SK-N-SH treated with all-trans-retinoic acid at 6 μM for 48 hours (cell line): ENCODE data around the gene QRICH2.

Experiments used
- ATAC-seq: fragments of 200-7000 bp; cut with Tn5 transposase; 3 replicates; pipeline ENCODE4 v1.9.1; 2020; ENCODE audit warnings: mild to moderate bottlenecking, moderate library complexity
- ARNTL ChIP-seq: fragments of 450-650 bp; formaldehyde crosslinking; IDR thresholded peaks from 2 replicates; pipeline ENCODE4 v1.5.0; 2020; ENCODE audit warnings: low read depth, mild to moderate bottlenecking, moderate library complexity, borderline replicate concordance
- CSDC2 ChIP-seq: fragments of 250-450 bp; sonication (Bioruptor Pico); IDR thresholded peaks from 2 replicates; pipeline ENCODE4 v1.5.0; 2020; ENCODE audit warnings: mild to moderate bottlenecking, moderate library complexity
- ESRRG ChIP-seq: fragments of 250-450 bp; sonication (Bioruptor Pico); IDR thresholded peaks from 2 replicates; pipeline ENCODE4 v1.6.1; 2021; ENCODE audit warnings: mild to moderate bottlenecking
- GLIS3 ChIP-seq: fragments of 250-450 bp; sonication (Bioruptor Pico); IDR thresholded peaks from 2 replicates; pipeline ENCODE4 v1.5.0; 2020; ENCODE audit warnings: mild to moderate bottlenecking, moderate library complexity
- ISL1 ChIP-seq: fragments of 250-450 bp; sonication (Bioruptor Pico); IDR thresholded peaks from 2 replicates; pipeline ENCODE4 v2.1.2; 2022; ENCODE audit warnings: mild to moderate bottlenecking, moderate library complexity
- OSR1 ChIP-seq: fragments of 250-450 bp; sonication (Bioruptor Pico); IDR thresholded peaks from 2 replicates; pipeline ENCODE4 v1.8.0; 2022; ENCODE audit warnings: moderate library complexity, mild to moderate bottlenecking, inconsistent platforms
- PPARA ChIP-seq: fragments of 250-450 bp; sonication (Bioruptor Pico); IDR thresholded peaks from 2 replicates; pipeline ENCODE4 v1.5.0; 2020; ENCODE audit warnings: mild to moderate bottlenecking, borderline replicate concordance
- RARB ChIP-seq: fragments of 250-450 bp; sonication (Bioruptor Pico); IDR thresholded peaks from 2 replicates; pipeline ENCODE4 v1.8.0; 2021; ENCODE audit warnings: mild to moderate bottlenecking, moderate library complexity
- SNAI2 ChIP-seq: fragments of 250-450 bp; sonication (Bioruptor Pico); IDR thresholded peaks from 2 replicates; pipeline ENCODE4 v1.5.0; 2020; ENCODE audit warnings: mild to moderate bottlenecking, moderate library complexity
- TCF4 ChIP-seq: fragments of 250-450 bp; sonication (Bioruptor Pico); IDR thresholded peaks from 2 replicates; pipeline ENCODE4 v1.8.0; 2021; ENCODE audit warnings: mild to moderate bottlenecking, moderate library complexity, borderline replicate concordance
- TOX ChIP-seq: fragments of 250-450 bp; sonication (Bioruptor Pico); IDR thresholded peaks from 2 replicates; pipeline ENCODE4 v1.8.0; 2021; ENCODE audit warnings: mild to moderate bottlenecking, moderate library complexity, borderline replicate concordance
- ZC3H10 ChIP-seq: fragments of 250-450 bp; sonication (Bioruptor Pico); IDR thresholded peaks from 2 replicates; pipeline ENCODE4 v1.5.1; 2021; ENCODE audit warnings: mild to moderate bottlenecking, moderate library complexity
- ZFP30 ChIP-seq: fragments of 450-650 bp; formaldehyde crosslinking; IDR thresholded peaks from 2 replicates; pipeline ENCODE4 v1.5.0; 2022; ENCODE audit warnings: mild to moderate bottlenecking, moderate library complexity
- ZNF565 ChIP-seq: fragments of 450-650 bp; formaldehyde crosslinking; conservative IDR thresholded peaks from 2 replicates; pipeline ENCODE4 v1.5.0; 2020; ENCODE audit warnings: low read depth, mild to moderate bottlenecking, moderate library complexity
- ZNF70 ChIP-seq: fragments of 450-650 bp; formaldehyde crosslinking; IDR thresholded peaks from 2 replicates; pipeline ENCODE4 v1.5.0; 2020; ENCODE audit warnings: mild to moderate bottlenecking, moderate library complexity
- ZNF8 ChIP-seq: fragments of 450-650 bp; formaldehyde crosslinking; IDR thresholded peaks from 2 replicates; pipeline ENCODE4 v1.5.0; 2020; ENCODE audit warnings: mild to moderate bottlenecking, moderate library complexity
- TF ChIP-seq, protein P1 (sequence below): fragments of 250-450 bp; sonication (Bioruptor Pico); IDR thresholded peaks from 2 replicates; pipeline ENCODE4 v1.8.0; 2020; ENCODE audit warnings: mild to moderate bottlenecking, moderate library complexity, borderline replicate concordance
- TF ChIP-seq, protein P2 (sequence below): fragments of 250-450 bp; sonication (Bioruptor Pico); IDR thresholded peaks from 2 replicates; pipeline ENCODE4 v1.5.1; 2021; ENCODE audit warnings: mild to moderate bottlenecking, moderate library complexity
- TF ChIP-seq, protein P3 (sequence below): fragments of 250-450 bp; sonication (Bioruptor Pico); IDR thresholded peaks from 2 replicates; pipeline ENCODE4 v1.5.1; 2020; ENCODE audit warnings: low read depth, mild to moderate bottlenecking, moderate library complexity
- TF ChIP-seq, protein P4 (sequence below): fragments of 250-450 bp; sonication (Bioruptor Pico); IDR thresholded peaks from 2 replicates; pipeline ENCODE4 v1.5.0; 2020; ENCODE audit warnings: mild to moderate bottlenecking, moderate library complexity

Gene QRICH2

DNA sequence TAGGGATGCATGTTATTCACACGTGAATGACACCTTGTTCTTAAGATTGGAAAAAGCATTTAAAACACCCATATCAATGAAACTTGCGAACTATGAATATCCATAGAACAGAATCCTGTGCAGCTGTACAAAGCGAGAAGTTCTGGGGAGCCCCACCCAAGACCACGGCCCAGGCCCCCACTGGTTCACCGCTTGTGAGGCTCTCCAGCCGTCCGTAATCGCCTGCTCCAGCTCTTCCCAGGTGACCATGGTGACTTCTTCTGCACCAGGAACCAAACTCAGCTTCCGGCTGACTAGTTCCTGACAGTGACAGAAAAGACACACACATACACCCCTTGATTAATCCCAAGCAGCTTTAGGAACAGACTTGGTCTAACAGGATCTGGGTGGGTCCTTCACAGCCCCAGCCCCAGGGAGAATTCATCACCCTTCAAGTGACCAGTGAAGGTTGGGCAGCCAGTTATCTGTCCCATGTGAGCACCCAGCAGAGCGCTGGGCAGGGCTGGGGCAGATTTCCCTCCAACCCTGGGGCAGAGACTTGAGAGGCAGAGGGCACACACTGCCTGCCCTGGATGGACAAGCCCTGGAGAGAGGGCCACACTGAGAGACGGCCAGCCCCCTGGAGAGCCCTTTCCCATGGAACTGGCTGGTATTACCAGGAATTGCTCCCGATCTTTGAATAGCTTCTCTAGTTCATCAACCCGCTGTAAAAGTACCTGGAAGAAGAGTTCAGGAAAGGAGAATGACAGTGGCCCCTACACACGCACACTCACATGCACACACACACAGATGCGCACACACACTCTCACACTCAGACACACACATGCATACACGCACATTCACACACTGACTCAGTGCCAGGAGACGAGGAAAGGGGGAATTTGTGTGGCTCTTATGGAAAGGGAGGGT, 3.6 kb downstream of the QRICH2 start (continued):
- TF ChIP-seq ZFP30, result no peak
- TF ChIP-seq SNAI2 (CRISPR knock-in tag), result no peak
- no peak for TF ChIP-seq ZNF565 (CRISPR knock-in tag)
- TF ChIP-seq RARB, result no peak
- TF ChIP-seq ESRRG (CRISPR knock-in tag), result no peak

DNA sequence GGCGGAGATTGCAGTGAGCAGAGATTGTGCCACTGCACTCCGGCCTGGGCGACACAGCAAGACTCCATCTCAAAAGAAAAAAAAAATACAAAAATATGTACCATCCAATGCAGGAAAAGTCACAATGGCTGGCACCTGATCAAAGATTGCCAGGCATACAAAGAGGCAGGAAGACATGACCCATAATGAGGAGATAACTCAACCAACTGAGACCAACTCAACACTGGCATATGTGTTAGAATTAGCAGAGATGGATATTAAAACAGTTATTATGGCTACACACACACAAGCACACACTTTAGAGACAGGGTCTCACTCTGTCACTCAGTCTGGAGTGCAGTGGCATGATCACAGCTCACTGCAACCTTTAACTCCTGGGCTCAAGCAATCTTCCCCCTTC, 10.6 kb downstream of the QRICH2 start:
- no peak for ATAC-seq
- no peak for TF ChIP-seq ISL1 (CRISPR knock-in tag)
- no peak for TF ChIP-seq ZNF70 (CRISPR knock-in tag)
- TF ChIP-seq OSR1 (CRISPR knock-in tag), result no peak
- TF ChIP-seq, protein P1, sequence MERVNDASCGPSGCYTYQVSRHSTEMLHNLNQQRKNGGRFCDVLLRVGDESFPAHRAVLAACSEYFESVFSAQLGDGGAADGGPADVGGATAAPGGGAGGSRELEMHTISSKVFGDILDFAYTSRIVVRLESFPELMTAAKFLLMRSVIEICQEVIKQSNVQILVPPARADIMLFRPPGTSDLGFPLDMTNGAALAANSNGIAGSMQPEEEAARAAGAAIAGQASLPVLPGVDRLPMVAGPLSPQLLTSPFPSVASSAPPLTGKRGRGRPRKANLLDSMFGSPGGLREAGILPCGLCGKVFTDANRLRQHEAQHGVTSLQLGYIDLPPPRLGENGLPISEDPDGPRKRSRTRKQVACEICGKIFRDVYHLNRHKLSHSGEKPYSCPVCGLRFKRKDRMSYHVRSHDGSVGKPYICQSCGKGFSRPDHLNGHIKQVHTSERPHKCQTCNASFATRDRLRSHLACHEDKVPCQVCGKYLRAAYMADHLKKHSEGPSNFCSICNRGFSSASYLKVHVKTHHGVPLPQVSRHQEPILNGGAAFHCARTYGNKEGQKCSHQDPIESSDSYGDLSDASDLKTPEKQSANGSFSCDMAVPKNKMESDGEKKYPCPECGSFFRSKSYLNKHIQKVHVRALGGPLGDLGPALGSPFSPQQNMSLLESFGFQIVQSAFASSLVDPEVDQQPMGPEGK (CRISPR knock-in tag), result no peak
- TF ChIP-seq CSDC2 (CRISPR knock-in tag), result no peak
- TF ChIP-seq, protein P2, sequence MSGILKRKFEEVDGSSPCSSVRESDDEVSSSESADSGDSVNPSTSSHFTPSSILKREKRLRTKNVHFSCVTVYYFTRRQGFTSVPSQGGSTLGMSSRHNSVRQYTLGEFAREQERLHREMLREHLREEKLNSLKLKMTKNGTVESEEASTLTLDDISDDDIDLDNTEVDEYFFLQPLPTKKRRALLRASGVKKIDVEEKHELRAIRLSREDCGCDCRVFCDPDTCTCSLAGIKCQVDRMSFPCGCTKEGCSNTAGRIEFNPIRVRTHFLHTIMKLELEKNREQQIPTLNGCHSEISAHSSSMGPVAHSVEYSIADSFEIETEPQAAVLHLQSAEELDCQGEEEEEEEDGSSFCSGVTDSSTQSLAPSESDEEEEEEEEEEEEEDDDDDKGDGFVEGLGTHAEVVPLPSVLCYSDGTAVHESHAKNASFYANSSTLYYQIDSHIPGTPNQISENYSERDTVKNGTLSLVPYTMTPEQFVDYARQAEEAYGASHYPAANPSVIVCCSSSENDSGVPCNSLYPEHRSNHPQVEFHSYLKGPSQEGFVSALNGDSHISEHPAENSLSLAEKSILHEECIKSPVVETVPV (CRISPR knock-in tag), result no peak
- no peak for TF ChIP-seq ZC3H10 (CRISPR knock-in tag)
- no peak for TF ChIP-seq ZNF565 (CRISPR knock-in tag)
- TF ChIP-seq SNAI2 (CRISPR knock-in tag), result no peak
- no peak for TF ChIP-seq TCF4 (CRISPR knock-in tag)
- no peak for TF ChIP-seq TOX
- TF ChIP-seq ZNF8 (CRISPR knock-in tag), result no peak
- TF ChIP-seq, protein P3, sequence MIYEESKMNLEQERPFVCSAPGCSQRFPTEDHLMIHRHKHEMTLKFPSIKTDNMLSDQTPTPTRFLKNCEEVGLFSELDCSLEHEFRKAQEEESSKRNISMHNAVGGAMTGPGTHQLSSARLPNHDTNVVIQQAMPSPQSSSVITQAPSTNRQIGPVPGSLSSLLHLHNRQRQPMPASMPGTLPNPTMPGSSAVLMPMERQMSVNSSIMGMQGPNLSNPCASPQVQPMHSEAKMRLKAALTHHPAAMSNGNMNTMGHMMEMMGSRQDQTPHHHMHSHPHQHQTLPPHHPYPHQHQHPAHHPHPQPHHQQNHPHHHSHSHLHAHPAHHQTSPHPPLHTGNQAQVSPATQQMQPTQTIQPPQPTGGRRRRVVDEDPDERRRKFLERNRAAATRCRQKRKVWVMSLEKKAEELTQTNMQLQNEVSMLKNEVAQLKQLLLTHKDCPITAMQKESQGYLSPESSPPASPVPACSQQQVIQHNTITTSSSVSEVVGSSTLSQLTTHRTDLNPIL, result no peak
- no peak for TF ChIP-seq PPARA (CRISPR knock-in tag)
- no peak for TF ChIP-seq RARB
- TF ChIP-seq, protein P4, sequence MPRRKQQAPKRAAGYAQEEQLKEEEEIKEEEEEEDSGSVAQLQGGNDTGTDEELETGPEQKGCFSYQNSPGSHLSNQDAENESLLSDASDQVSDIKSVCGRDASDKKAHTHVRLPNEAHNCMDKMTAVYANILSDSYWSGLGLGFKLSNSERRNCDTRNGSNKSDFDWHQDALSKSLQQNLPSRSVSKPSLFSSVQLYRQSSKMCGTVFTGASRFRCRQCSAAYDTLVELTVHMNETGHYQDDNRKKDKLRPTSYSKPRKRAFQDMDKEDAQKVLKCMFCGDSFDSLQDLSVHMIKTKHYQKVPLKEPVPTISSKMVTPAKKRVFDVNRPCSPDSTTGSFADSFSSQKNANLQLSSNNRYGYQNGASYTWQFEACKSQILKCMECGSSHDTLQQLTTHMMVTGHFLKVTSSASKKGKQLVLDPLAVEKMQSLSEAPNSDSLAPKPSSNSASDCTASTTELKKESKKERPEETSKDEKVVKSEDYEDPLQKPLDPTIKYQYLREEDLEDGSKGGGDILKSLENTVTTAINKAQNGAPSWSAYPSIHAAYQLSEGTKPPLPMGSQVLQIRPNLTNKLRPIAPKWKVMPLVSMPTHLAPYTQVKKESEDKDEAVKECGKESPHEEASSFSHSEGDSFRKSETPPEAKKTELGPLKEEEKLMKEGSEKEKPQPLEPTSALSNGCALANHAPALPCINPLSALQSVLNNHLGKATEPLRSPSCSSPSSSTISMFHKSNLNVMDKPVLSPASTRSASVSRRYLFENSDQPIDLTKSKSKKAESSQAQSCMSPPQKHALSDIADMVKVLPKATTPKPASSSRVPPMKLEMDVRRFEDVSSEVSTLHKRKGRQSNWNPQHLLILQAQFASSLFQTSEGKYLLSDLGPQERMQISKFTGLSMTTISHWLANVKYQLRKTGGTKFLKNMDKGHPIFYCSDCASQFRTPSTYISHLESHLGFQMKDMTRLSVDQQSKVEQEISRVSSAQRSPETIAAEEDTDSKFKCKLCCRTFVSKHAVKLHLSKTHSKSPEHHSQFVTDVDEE, result no peak
- TF ChIP-seq, all 23 proteins: peak for 0

DNA sequence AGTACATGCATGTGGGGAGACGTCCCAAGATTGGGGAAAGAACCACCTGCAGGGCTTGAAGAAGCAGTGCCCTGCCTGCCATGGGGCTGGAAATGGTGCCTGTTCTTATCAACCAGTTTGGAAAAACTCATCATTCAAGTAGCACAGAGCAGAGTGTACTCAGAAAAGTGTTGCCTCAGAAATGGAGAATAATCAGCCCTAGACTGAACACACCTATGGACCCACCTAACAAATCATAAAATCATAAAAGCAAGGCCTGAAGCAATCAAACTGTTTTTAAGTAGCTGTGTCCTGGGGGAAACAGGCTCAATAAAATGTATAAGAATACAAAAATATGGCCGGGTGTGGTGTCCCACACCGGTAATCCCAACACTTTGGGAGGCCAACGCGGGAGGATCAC, 11.2 kb downstream of the QRICH2 start:
- no peak for TF ChIP-seq ZC3H10 (CRISPR knock-in tag)
- TF ChIP-seq, protein P1 (CRISPR knock-in tag), result no peak
- TF ChIP-seq GLIS3 (CRISPR knock-in tag), result no peak
- TF ChIP-seq, protein P4, result no peak
- TF ChIP-seq ZFP30, result no peak
- no peak for TF ChIP-seq TCF4 (CRISPR knock-in tag)
- TF ChIP-seq ISL1 (CRISPR knock-in tag), result no peak
- TF ChIP-seq CSDC2 (CRISPR knock-in tag), result no peak
- TF ChIP-seq PPARA (CRISPR knock-in tag), result no peak
- no peak for TF ChIP-seq ZNF70 (CRISPR knock-in tag)
- no peak for TF ChIP-seq RARB
- no peak for TF ChIP-seq ESRRG (CRISPR knock-in tag)
- no peak for TF ChIP-seq ZNF8 (CRISPR knock-in tag)
- TF ChIP-seq, protein P3, result no peak
- no peak for TF ChIP-seq ARNTL
- ATAC-seq, result no peak
